Endodermal cell (in vitro differentiated cells): Measurements from ENCODE around the gene XYLT1. TPM values are rescaled to one million over a fixed set of nuclear protein-coding genes. Genes with fewer than 3 reads are reported as not detected.
A peak's percentile ranks its signal among the peaks of the same experiment; 100 is the strongest.

Experiments used
- DNase-seq: peaks from one replicate; pipeline ENCODE4 v3.0.0-alpha.2; 2017
- H3K27ac ChIP-seq: 2 replicates; pipeline ENCODE4 v1.5.1; 2013; ENCODE audit warnings: mild to moderate bottlenecking, low read depth, low read length, moderate library complexity
- H3K27me3 ChIP-seq: 2 replicates; pipeline ENCODE4 v1.6.1; 2013; ENCODE audit warnings: mild to moderate bottlenecking, low read length, moderate library complexity; ENCODE audit not compliant: insufficient read depth, control insufficient read depth, poor library complexity, severe bottlenecking
- H3K36me3 ChIP-seq: 2 replicates; pipeline ENCODE4 v1.7.0; 2013; ENCODE audit warnings: mild to moderate bottlenecking, low read length, moderate library complexity; ENCODE audit not compliant: control insufficient read depth, insufficient read depth
- H3K4me1 ChIP-seq: one replicate; pipeline ENCODE4 v1.7.0; 2013; ENCODE audit warnings: low read length; ENCODE audit not compliant: control insufficient read depth, insufficient read depth
- H3K4me3 ChIP-seq: 2 replicates; pipeline ENCODE4 v1.5.1; 2013; ENCODE audit warnings: mild to moderate bottlenecking, low read length, moderate library complexity
- H3K9ac ChIP-seq: 2 replicates; pipeline ENCODE4 v1.6.1; 2013; ENCODE audit warnings: mild to moderate bottlenecking, low read length, moderate library complexity; ENCODE audit not compliant: poor library complexity, severe bottlenecking; ENCODE audit errors: extremely low read depth
- H3K9me3 ChIP-seq: 2 replicates; pipeline ENCODE4 v1.6.1; 2013; ENCODE audit warnings: mild to moderate bottlenecking, low read length, moderate library complexity; ENCODE audit not compliant: control insufficient read depth
- H3K27ac Mint-ChIP-seq: 2 replicates; pipeline ENCODE4 v1.8.0; 2020; ENCODE audit warnings: mixed read lengths
- H3K27me3 Mint-ChIP-seq: 2 replicates; pipeline ENCODE4 v1.8.0; 2021; ENCODE audit warnings: mild to moderate bottlenecking, mixed read lengths; ENCODE audit not compliant: insufficient read depth
- H3K36me3 Mint-ChIP-seq: 2 replicates; pipeline ENCODE4 v1.8.0; 2020; ENCODE audit warnings: low read depth, mixed read lengths
- H3K4me1 Mint-ChIP-seq: 2 replicates; pipeline ENCODE4 v1.8.0; 2020; ENCODE audit warnings: mixed read lengths
- H3K4me3 Mint-ChIP-seq: 2 replicates; pipeline ENCODE4 v1.8.0; 2020; ENCODE audit warnings: mild to moderate bottlenecking, moderate library complexity, mixed read lengths
- H3K9me3 Mint-ChIP-seq: 2 replicates; pipeline ENCODE4 v1.8.0; 2020; ENCODE audit warnings: mild to moderate bottlenecking, mixed read lengths
- WGBS, 2 experiments: methylation state at CpG; one replicate each; pipeline versions ENCODE4 v1.1.5 to v1.1.7; 2013; ENCODE audit warnings: missing lambda C conversion rate in 2 of 2, mixed read lengths in 1 of 2; ENCODE audit not compliant: insufficient coverage in 1 of 2, insufficient read length in 1 of 2; 5-methylcytosine and 5-hydroxymethylcytosine counted together
- total RNA-seq, 2 donors: library from RNA; stranded (reverse); fragmentation: NEBNext Ultra II Directional in 1 of 2; extraction: Animal tissue kit (Norgen Biotek cat#: 25700) in 1 of 2; gene quantifications; 2 replicates in 1 of 2; 3 replicates in 1 of 2; pipeline ENCODE4 v1.2.1, GENCODE V29; 2021
- TF ChIP-seq, protein P1 (sequence below): fragments of 200-600 bp; sonication (generic); conservative IDR thresholded peaks from 2 replicates; pipeline ENCODE4 v1.5.0; 2021; ENCODE audit warnings: antibody characterized with exemption, mild to moderate bottlenecking

The XYLT1 gene
- total RNA-seq, 2 donors from 2014 or later: 26.8 to 28.5 TPM

DNA sequence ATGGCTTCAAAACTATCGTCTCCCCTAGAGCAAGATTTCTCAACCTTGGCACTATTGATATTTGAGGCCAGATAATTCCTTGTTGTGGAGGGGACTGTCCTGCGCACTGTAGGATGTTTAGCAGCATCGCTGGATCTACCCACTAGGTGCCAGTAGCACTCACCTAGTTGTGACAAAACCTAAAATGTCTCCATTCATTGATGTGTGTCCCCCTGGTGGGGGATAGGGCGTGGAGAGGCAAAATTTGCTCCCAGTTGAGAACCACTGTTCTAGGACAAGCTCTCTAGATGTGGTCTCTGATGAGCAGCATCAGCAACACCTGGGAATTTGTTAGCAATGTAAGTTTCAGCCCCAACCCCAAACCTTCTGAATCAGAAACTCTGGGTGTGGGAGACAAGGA lies 259.0 kb downstream of the XYLT1 start:
- Histone ChIP-seq H3K9me3 (peaks cover 9% of the 10 kb centered on the region), H3K9ac (no peak overlapping the region), H3K27ac (no peak overlapping the region), H3K4me3 (no peak overlapping the region), H3K36me3 (no peaks in the 10 kb centered on the region), H3K27me3 (no peaks in the 10 kb centered on the region), H3K4me1 (no peaks in the 10 kb centered on the region)
- TF ChIP-seq, protein P1, sequence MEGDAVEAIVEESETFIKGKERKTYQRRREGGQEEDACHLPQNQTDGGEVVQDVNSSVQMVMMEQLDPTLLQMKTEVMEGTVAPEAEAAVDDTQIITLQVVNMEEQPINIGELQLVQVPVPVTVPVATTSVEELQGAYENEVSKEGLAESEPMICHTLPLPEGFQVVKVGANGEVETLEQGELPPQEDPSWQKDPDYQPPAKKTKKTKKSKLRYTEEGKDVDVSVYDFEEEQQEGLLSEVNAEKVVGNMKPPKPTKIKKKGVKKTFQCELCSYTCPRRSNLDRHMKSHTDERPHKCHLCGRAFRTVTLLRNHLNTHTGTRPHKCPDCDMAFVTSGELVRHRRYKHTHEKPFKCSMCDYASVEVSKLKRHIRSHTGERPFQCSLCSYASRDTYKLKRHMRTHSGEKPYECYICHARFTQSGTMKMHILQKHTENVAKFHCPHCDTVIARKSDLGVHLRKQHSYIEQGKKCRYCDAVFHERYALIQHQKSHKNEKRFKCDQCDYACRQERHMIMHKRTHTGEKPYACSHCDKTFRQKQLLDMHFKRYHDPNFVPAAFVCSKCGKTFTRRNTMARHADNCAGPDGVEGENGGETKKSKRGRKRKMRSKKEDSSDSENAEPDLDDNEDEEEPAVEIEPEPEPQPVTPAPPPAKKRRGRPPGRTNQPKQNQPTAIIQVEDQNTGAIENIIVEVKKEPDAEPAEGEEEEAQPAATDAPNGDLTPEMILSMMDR: peak; percentile 92
- H3K36me3 Mint-ChIP-seq: peaks cover 10% of the 10 kb centered on the region
- H3K27ac Mint-ChIP-seq: no peak overlapping the region
- H3K9me3 Mint-ChIP-seq: peaks cover 2% of the 10 kb centered on the region
- no peaks in the 10 kb centered on the region for H3K27me3 Mint-ChIP-seq
- no peak overlapping the region for H3K4me3 Mint-ChIP-seq
- 44 to 55% methylated on average over 1 to 4 of the region's 4 CpGs for WGBS, 2 experiments
- H3K4me1 Mint-ChIP-seq: no peaks in the 10 kb centered on the region
- DNase-seq: peak; percentile 89

- no peaks in the 10 kb centered on the region for H3K4me1 ChIP-seq
- H3K27me3 Mint-ChIP-seq: no peaks in the 10 kb centered on the region
- H3K27me3 ChIP-seq: no peaks in the 10 kb centered on the region
- no peak overlapping the region for H3K27ac Mint-ChIP-seq
- H3K4me1 Mint-ChIP-seq: peaks cover 9% of the 10 kb centered on the region
- no peak overlapping the region for H3K4me3 ChIP-seq
- WGBS, 2 experiments: 97 to 100% methylated on average over 1 to 2 of the region's 2 CpGs
- TF ChIP-seq, protein P1: no peak
- H3K36me3 ChIP-seq: no peaks in the 10 kb centered on the region
- no peak overlapping the region for H3K4me3 Mint-ChIP-seq
- DNase-seq: no peak
- H3K27ac ChIP-seq: no peak overlapping the region
- H3K9me3 ChIP-seq: no peaks in the 10 kb centered on the region
- no peaks in the 10 kb centered on the region for H3K36me3 Mint-ChIP-seq
- H3K9me3 Mint-ChIP-seq: no peaks in the 10 kb centered on the region
- no peak overlapping the region for H3K9ac ChIP-seq
Measured at GRCh38 chr16:17206712-17207111, 264.0 kb downstream of the XYLT1 start.

- DNase-seq: peak; percentile 71
- H3K9me3 ChIP-seq: no peaks in the 10 kb centered on the region
- Mint-ChIP-seq H3K9me3 (no peaks in the 10 kb centered on the region), H3K27ac (peak overlapping the region; percentile 6), H3K27me3 (no peaks in the 10 kb centered on the region), H3K36me3 (no peaks in the 10 kb centered on the region), H3K4me1 (peaks cover 9% of the 10 kb centered on the region), H3K4me3 (no peak overlapping the region)
- no peak overlapping the region for H3K4me3 ChIP-seq
- H3K4me1 ChIP-seq: no peaks in the 10 kb centered on the region
- no peaks in the 10 kb centered on the region for H3K27me3 ChIP-seq
- TF ChIP-seq, protein P1: no peak
- peak overlapping the region; percentile 54 for H3K27ac ChIP-seq
- no peak overlapping the region for H3K9ac ChIP-seq
- no peaks in the 10 kb centered on the region for H3K36me3 ChIP-seq
- 59 to 64% methylated on average over 7 to 8 of the region's 8 CpGs for WGBS, 2 experiments
Measured at GRCh38 chr16:17205279-17206211, 265.2 kb downstream of the XYLT1 start.
